ENCODE data around the gene SNRPN. TPM values are rescaled to one million over a fixed set of nuclear protein-coding genes. Genes with fewer than 3 reads are reported as not detected.
"Not testable (repeated sequence)": the region's sequence is repeated elsewhere in the genome, so short reads cannot be mapped to it uniquely, and the experiment has no call there.

SNRPN gene
- total RNA-seq, 1 donor from 2014 or later = 79.2 TPM

DNA sequence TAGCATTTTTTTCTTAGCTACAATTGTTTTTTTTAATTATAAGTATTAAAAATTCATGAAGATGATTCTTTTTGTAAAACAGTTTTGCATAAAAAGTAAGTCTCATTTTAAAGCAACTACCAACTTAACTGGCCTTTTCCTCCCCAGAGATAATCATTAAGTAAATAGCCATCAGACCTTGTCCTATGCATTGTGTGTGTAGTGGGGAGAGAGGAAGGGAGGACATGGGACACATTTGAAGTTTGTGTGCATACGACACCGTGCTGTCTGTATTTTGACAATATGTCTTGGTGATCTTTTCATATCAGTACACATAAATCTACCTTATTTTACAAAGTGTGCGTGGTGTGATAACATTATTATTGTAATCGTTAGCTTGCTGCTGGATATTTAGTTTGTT is 8.1 kb downstream of the SNRPN start:
- H3K4me3 ChIP-seq (ENCODE audit: low read depth, low read length) = no peak overlapping the region
- TF ChIP-seq, protein P1, sequence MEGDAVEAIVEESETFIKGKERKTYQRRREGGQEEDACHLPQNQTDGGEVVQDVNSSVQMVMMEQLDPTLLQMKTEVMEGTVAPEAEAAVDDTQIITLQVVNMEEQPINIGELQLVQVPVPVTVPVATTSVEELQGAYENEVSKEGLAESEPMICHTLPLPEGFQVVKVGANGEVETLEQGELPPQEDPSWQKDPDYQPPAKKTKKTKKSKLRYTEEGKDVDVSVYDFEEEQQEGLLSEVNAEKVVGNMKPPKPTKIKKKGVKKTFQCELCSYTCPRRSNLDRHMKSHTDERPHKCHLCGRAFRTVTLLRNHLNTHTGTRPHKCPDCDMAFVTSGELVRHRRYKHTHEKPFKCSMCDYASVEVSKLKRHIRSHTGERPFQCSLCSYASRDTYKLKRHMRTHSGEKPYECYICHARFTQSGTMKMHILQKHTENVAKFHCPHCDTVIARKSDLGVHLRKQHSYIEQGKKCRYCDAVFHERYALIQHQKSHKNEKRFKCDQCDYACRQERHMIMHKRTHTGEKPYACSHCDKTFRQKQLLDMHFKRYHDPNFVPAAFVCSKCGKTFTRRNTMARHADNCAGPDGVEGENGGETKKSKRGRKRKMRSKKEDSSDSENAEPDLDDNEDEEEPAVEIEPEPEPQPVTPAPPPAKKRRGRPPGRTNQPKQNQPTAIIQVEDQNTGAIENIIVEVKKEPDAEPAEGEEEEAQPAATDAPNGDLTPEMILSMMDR (IDR thresholded peaks at IDR 0.05; ENCODE audit: insufficient read depth, low read length, severe bottlenecking) = no peak
- DNase-seq (ENCODE audit: low read depth) (no peak), FAIRE-seq (no peak)
- no peaks in the 10 kb centered on the region for H3K36me3 ChIP-seq (ENCODE audit: control insufficient read depth, insufficient read depth, low read length)
- H3K27me3 ChIP-seq (ENCODE audit: control insufficient read depth, insufficient read depth, low read length) = no peaks in the 10 kb centered on the region

DNA sequence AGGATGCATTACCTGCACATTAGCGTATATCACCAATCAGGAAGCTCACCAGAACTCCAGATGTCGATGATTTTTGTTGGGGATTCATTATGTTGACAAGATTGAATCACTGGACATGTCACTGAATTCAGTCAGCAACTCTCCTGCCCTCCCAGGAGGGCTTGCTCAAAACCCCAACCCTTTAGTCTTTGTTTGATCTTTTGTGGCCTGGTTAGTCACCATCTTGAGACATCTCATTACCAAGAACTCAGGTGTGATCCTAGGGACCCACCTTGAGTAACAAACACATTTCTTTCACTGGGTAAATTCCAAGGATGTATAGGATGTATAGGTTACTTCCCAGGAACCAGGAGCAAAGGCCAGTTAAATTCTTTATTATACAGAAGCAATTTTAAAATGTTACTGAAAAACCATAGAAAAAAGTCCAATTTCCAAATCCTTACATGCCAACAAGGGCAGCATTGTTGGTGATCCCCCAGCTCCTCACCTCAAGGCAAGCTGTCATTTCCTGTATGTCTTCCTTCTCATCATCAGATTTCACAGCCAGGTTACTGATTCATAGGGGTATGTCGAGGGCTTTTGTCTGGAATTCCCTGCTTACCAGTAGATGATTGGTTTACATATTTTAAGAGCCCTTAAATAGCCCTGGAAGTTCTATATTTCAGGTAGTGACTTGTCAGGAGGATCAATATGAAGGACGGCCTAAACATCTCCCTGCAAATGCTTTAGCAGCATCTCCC is 11.7 kb downstream of the SNRPN start:
- Histone ChIP-seq H3K27me3 (ENCODE audit: control insufficient read depth, insufficient read depth, low read length) (no peaks in the 10 kb centered on the region), H3K4me3 (ENCODE audit: low read depth, low read length) (no peak overlapping the region), H3K36me3 (ENCODE audit: control insufficient read depth, insufficient read depth, low read length) (peaks cover 2% of the 10 kb centered on the region)
- FAIRE-seq = no peak
- DNase-seq (ENCODE audit: low read depth) = peak; percentile 75
- TF ChIP-seq, protein P1 (IDR thresholded peaks at IDR 0.05; ENCODE audit: insufficient read depth, low read length, severe bottlenecking) = no peak

DNA sequence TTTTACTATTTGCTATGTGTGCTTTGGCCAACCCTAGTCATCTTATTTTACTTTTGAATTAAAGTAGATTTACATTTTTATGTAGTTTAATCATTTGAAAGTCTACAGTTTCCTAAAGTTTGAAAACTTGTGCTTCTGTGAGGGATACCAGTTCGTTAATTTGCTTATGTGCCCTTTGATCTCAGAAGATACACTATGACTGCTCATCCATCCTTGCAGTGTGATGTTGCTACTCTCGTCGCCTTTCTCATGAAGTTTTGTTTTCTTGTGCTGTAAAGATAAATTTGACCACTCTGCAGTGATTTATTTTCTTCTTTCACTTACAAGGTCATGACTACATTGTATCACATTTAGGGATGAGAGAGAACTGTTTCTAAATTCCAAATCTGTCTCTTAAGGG is 16.3 kb downstream of the SNRPN start:
- FAIRE-seq = no peak
- H3K36me3 ChIP-seq (ENCODE audit: control insufficient read depth, insufficient read depth, low read length) = peaks cover 4% of the 10 kb centered on the region

DNA sequence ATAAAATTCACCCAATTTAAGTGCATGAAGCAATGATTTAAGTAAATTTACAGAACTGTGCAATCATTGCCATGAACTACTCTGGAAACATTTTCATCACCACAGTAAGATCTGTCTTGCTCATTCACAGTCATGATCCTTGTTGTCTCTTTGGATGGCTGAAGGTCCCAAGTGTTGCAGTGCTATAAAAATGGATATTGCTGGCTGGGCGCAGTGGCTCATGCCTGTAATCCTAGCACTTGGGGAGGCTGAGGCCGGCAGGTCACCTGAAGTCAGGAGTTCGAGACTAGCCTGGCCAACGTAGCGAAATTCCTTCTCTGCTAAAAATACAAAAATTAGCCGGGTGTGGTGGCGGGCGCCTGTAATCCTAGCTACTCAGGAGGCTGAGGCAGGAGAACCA is 17.0 kb downstream of the SNRPN start:
- Histone ChIP-seq H3K36me3 (ENCODE audit: control insufficient read depth, insufficient read depth, low read length) (peaks cover 5% of the 10 kb centered on the region), H3K27me3 (ENCODE audit: control insufficient read depth, insufficient read depth, low read length) (no peaks in the 10 kb centered on the region), H3K4me3 (ENCODE audit: low read depth, low read length) (no peak overlapping the region)
- no peak for DNase-seq (ENCODE audit: low read depth)
- FAIRE-seq = no peak
- TF ChIP-seq, protein P1 (IDR thresholded peaks at IDR 0.05; ENCODE audit: insufficient read depth, low read length, severe bottlenecking) = no peak

More for the DNA sequence above, 16.3 kb downstream of the SNRPN start:
- TF ChIP-seq, protein P1 (IDR thresholded peaks at IDR 0.05; ENCODE audit: insufficient read depth, low read length, severe bottlenecking) = no peak
- no peak for DNase-seq (ENCODE audit: low read depth)
- Histone ChIP-seq H3K27me3 (ENCODE audit: control insufficient read depth, insufficient read depth, low read length) (no peaks in the 10 kb centered on the region), H3K4me3 (ENCODE audit: low read depth, low read length) (no peak overlapping the region)

DNA sequence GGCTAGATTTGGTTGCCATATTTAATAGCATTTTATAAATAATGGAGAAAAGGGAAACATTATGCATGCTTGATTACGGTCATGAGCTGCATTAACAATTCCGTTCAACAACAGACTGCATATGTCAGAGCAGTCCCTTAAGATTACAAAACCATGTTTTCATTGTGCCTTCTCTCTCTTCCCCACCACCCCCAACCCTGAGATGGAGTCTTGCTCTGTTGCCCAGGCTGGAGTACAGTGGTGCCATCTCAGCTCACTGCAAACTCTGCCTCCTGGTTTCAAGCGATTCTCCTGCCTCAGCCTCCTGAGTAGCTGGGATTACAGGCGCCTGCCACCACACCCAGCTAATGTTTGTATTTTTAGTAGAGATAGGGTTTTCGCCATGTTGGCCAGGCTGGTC is 17.9 kb downstream of the SNRPN start:
- not testable (repeated sequence) for H3K4me3 ChIP-seq (ENCODE audit: low read depth, low read length); FAIRE-seq; H3K27me3 ChIP-seq (ENCODE audit: control insufficient read depth, insufficient read depth, low read length); H3K36me3 ChIP-seq (ENCODE audit: control insufficient read depth, insufficient read depth, low read length); DNase-seq (ENCODE audit: low read depth)

DNA sequence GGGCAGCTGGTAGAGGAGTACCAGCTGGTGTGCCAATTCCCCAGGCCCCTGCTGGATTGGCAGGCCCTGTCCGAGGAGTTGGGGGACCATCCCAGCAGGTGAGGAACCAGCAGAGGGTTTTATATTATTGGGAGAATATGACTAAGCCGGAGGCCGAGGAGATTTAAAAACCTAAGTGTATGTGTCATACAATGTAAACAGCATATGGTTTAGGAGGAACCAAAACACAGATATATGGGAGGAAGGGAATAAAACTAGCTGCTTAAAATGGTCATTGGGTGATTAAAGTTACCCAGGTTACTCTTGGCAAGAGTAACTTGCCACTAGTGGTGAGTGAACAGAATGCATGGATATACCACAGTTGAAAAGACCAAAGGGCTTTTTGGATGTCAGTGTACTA is 22.1 kb downstream of the SNRPN start:
- no peak overlapping the region for H3K4me3 ChIP-seq (ENCODE audit: low read depth, low read length)
- FAIRE-seq (no peak), DNase-seq (ENCODE audit: low read depth) (peak; percentile 13)
- peaks cover 3% of the 10 kb centered on the region for H3K36me3 ChIP-seq (ENCODE audit: control insufficient read depth, insufficient read depth, low read length)
- TF ChIP-seq, protein P1 (IDR thresholded peaks at IDR 0.05; ENCODE audit: insufficient read depth, low read length, severe bottlenecking) = no peak
- no peaks in the 10 kb centered on the region for H3K27me3 ChIP-seq (ENCODE audit: control insufficient read depth, insufficient read depth, low read length)

Measured in bronchial epithelial cell (primary cell).